ENCODE results near the gene SSUH2. TPM values are rescaled to one million over a fixed set of nuclear protein-coding genes. Genes with fewer than 3 reads are reported as not detected.

Gene SSUH2
- total RNA-seq, 4 donors from 2014 or later = 0.50 to 1.9 TPM; not detected in 2

DNA sequence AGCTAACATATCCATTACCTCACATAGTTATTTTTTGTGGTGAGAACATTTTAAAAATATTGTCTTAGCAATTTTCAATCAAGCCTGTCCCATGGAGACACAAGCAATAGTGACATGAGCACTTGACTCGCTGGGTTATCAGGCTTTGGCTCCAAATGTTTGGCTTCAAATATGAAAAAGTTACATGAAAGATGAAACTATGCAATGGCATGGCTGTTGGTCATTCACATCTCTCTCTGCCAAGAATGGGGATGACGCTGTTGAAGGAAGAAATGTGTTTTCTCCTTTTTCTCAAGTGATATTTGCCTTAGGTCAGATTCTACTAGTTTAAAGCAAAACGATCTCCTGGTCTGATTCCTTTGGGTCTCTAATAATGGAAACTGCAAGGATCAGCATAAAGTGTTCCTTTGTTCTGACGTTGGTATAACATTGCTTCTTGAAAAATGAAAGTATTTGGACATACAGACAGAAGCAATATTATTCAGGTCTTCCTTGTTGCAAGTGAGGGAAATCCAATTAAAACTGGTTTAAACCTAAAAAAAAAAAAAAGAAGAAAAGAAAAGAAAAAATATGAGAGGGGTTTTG lies 71.2 kb downstream of the SSUH2 start:
- no peak for DNase-seq (ENCODE audit: low spot score)
- TF ChIP-seq, protein P1, sequence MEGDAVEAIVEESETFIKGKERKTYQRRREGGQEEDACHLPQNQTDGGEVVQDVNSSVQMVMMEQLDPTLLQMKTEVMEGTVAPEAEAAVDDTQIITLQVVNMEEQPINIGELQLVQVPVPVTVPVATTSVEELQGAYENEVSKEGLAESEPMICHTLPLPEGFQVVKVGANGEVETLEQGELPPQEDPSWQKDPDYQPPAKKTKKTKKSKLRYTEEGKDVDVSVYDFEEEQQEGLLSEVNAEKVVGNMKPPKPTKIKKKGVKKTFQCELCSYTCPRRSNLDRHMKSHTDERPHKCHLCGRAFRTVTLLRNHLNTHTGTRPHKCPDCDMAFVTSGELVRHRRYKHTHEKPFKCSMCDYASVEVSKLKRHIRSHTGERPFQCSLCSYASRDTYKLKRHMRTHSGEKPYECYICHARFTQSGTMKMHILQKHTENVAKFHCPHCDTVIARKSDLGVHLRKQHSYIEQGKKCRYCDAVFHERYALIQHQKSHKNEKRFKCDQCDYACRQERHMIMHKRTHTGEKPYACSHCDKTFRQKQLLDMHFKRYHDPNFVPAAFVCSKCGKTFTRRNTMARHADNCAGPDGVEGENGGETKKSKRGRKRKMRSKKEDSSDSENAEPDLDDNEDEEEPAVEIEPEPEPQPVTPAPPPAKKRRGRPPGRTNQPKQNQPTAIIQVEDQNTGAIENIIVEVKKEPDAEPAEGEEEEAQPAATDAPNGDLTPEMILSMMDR (IDR thresholded peaks at IDR 0.05) = no peak
- ATAC-seq (ENCODE audit: low FRiP score) = no peak

DNA sequence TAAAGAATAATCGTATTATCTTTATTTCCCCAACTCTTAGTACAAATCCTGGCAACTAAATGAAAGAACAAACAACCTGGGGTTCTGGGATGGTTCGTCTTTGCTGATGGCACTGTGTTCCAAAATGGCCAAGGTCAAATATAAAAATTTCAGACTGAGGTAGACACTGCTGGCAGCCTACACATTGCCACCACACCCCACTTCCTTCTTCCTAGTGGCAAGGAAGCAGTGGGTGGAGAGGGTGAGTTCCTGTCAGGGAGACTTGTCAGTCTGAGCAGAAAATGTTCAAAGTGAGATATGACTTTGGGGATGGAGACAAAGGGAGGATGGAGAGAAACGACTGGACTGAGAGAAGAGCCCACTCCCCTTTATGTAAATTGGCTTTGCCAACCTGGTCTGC lies 73.3 kb downstream of the SSUH2 start:
- DNase-seq (ENCODE audit: low spot score) (no peak), ATAC-seq (ENCODE audit: low FRiP score) (no peak)
- TF ChIP-seq, protein P1 (IDR thresholded peaks at IDR 0.05) = no peak

Other genes starting within 250 kb of the SSUH2 start
- gene LMCD1, start 143.0 kb downstream of the SSUH2 start, total RNA-seq = 1,000 to 10,000 TPM in 1 of 4 donors, 100 to 1,000 TPM in 3; 135 to 1,380 (median 270) TPM
- gene CAV3, start 89.0 kb upstream of the SSUH2 start, total RNA-seq = not detected
- gene OXTR, start 124.8 kb upstream of the SSUH2 start, total RNA-seq = 1 to 10 TPM in 2 of 4 donors, under 1 TPM in 2; 0.13 to 2.4 (median 0.83) TPM